GM19099 (cell line): ENCODE results near the gene DLGAP1.

Experiments
- POLR2A ChIP-seq: IDR thresholded peaks from 3 replicates; pipeline ENCODE4 v1.6.1; 2011; ENCODE audit warnings: low read depth; ENCODE audit not compliant: insufficient read length; ENCODE audit errors: extremely low read depth

The DLGAP1 gene

DNA sequence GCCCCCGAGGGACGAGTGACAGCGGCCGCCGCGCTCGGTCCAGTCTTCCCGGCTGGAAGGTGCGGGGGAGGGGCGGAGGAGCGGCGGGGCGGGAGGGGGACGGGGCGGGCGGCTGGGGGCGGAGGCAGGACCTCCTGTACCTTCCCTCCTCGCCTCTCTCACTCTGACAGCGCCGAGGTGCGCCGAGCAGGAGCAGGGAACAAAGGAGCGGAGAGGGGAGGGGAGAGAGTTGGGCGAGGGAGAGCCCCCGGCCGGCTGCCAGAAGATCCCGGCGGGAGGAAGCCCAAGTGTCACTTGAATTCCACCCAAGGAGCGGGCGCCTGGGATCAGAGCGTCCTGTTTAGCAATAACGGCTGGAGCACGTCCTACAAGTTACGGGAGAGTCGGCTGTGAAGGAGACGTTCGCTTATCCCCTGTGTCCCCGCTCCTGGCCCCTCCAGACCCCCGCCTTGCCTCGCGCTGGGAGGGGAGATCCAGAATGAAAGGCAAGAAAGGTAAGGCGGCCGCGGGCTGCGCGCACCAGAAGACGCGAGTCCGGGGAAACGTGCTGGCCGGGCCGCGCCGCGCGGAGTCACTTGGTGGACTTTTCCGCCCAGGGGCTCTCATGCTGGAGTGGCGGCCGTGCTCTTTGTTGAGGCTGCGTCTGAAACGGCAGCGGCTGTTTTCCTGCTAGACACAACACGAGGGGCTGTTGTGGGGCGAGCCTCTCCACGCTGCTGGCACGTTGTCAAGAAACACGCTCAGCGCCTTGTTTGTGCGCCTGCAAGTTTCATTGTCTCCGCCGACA lies 1004.9 kb downstream of the DLGAP1 start, which contains the start of gene TGIF1:
TSS of gene TGIF1 (plus strand) at position 161 of the 787 bp plus-strand sequence. CDS start at position 479, 318 bp downstream.
- peak; percentile 34 for TF ChIP-seq POLR2A

DNA sequence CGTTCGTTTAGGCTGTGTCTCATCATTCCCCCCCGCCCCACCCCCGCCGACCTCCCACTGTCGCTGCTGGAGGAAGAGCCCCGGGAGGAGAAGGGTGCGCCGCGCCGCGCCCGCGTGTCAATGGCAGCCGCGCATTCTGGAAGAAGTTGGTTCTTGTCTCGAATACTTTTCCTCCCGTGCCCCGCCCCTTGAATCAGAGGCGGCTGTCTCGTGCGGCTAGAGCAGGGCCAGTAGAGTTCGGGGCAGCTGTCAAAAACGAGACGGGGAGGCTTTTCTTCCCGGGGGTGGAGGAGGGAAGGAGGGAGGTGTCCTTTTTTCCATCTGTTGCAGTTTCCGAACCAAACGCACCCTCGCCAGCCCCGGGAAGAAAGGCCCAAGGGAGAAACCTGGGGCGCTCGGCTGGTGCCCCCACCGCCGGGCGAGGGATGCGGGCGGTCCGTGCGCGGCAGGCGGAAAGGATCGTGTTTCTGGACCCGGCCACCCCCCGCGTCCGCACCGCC lies 1005.5 kb downstream of the DLGAP1 start:
- TF ChIP-seq POLR2A: peak; percentile 44

DNA sequence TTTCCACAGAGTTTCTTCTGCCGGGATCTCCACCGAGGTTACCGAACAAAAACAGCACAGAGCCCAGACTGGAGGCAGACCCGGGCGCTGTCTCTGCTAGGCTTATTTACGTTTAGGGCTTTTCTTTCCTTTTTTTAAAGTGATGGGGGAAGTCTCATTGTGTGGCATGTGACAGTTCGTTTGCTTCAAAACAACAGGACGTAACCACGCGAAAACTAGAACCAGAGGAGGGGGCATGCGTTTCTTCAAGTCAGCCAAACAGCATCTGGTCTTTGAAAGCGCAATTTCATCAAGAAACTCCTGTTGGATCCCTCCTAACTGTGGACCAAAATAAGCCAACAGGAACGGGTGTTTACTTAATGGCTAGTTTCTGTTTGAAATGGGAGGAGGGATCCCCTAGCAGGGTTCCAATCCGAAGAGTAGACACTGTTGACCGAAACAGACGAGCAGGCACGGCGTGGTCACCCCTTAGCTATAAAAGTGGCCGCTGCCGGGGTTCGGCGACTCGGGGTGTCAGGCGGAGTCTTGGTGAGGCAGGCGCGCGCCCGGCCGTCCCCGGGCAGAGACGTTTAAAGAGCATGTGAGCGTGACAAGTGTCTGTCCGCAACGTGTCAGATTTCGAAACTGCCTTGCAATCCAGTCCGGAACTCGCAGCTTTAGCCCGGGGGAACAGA lies 1006.1 kb downstream of the DLGAP1 start:
- TF ChIP-seq POLR2A: peak; percentile 49

- TF ChIP-seq POLR2A: peak; percentile 47
Observed at GRCh38 chr18:3447895-3448837, 1006.9 kb downstream of the DLGAP1 start.

DNA sequence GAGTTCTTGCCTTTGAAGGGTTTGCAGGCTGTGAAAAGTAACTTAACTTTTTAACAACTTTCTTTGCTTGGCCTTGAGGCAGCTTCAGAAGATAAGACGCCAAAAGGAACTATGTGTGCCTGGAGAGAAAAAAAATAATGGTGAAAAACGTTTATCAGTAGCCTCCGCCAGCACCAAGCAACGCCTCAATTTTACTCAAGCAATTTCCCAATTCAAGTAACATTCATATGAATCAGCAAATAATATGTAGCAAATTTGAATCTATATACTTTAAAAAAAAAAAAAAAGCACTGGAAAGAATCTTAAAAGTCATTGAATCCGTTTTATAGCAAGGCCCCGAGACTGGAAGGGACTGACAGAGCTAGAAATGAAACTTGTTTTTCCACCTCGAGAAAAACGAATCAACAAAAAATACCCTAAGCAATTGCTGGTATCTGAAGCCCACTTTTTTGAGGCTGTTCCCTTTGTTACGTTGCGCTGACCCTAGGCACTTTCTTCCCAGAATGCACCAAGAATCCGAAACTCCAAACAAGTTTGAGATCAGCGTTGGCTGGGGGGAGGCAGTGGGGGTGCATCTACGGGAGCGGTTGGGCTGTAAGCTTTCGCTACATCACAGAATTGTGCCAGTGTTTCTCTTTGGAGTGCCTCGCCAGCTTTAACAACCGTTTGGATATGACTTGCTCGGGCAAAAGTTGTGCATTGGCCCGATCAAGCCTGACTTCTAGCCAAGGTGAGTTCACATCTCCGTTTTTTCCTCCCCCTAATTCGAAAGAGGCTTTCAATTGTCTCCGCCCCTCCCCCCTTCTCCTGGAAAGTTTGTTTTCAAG lies 1007.8 kb downstream of the DLGAP1 start:
- TF ChIP-seq POLR2A: no peak
